PC-3 (cell line): ENCODE data around the gene MEPCE. TPM values are rescaled to one million over a fixed set of nuclear protein-coding genes. Genes with fewer than 3 reads are reported as not detected.

ENCODE experiments used
- ATAC-seq: fragments of 200-7000 bp; cut with Tn5 transposase; 2 replicates; pipeline ENCODE4 v1.9.1; 2020; ENCODE audit warnings: mild to moderate bottlenecking, moderate library complexity
- BruUV-seq: library from RNA; stranded (reverse); fragments of 400-500 nt; replicated peaks from 2 replicates; lab custom pipeline; 2021; lab: Mats Ljungman, UMichigan
- CTCF ChIA-PET: fragments of 300-600 bp; sonication (Branson Sonifier 250); formaldehyde crosslinking; loops from one replicate; lab custom pipeline; 2022; ENCODE audit warnings: antibody characterized with exemption; lab: Charles Lee
- POLR2A ChIA-PET: fragments of 300-600 bp; sonication (Branson Sonifier 250); formaldehyde crosslinking; loops from one replicate; lab custom pipeline; 2022; ENCODE audit warnings: antibody characterized with exemption; ENCODE audit not compliant: unreplicated experiment; lab: Charles Lee
- DNase-seq: peaks from one replicate; pipeline ENCODE4 v3.0.0-alpha.2; 2015
- H2AFZ ChIP-seq: fragments of 300-600 bp; sonication (generic); 2 replicates; pipeline ENCODE4 v1.6.0; 2016; ENCODE audit warnings: antibody characterized with exemption, low read length
- H3F3A ChIP-seq: fragments of 300-600 bp; sonication (generic); one replicate; pipeline ENCODE4 v1.6.0; 2017; ENCODE audit warnings: antibody characterized with exemption, low read length, control low read depth, mild to moderate bottlenecking; ENCODE audit not compliant: unreplicated experiment
- H3K27ac ChIP-seq: fragments of 300-600 bp; sonication (generic); 2 replicates; pipeline ENCODE4 v1.5.1; 2016; ENCODE audit warnings: mild to moderate bottlenecking, low read length
- H3K27me3 ChIP-seq: fragments of 300-600 bp; sonication (generic); 2 replicates; pipeline ENCODE4 v1.6.1; 2016; ENCODE audit warnings: low read length, mixed read lengths
- H3K36me3 ChIP-seq: fragments of 300-600 bp; sonication (generic); 2 replicates; pipeline ENCODE4 v1.6.1; 2016; ENCODE audit warnings: low read depth, mixed run types, low read length, mixed read lengths
- H3K4me1 ChIP-seq: fragments of 300-600 bp; sonication (generic); 2 replicates; pipeline ENCODE4 v1.5.1; 2016; ENCODE audit warnings: low read length; ENCODE audit not compliant: insufficient read depth
- H3K4me2 ChIP-seq: fragments of 300-600 bp; sonication (generic); 2 replicates; pipeline ENCODE4 v1.6.0; 2016; ENCODE audit warnings: low read length
- H3K4me3 ChIP-seq: fragments of 300-600 bp; sonication (generic); 2 replicates; pipeline ENCODE4 v1.5.1; 2016; ENCODE audit warnings: mild to moderate bottlenecking, low read length, mixed read lengths
- H3K79me2 ChIP-seq: fragments of 300-600 bp; sonication (generic); 2 replicates; pipeline ENCODE4 v1.6.1; 2017; ENCODE audit warnings: low read length, mixed read lengths
- H3K9ac ChIP-seq: fragments of 300-600 bp; sonication (generic); 2 replicates; pipeline ENCODE4 v1.6.0; 2016; ENCODE audit warnings: mild to moderate bottlenecking, low read length
- H3K9me2 ChIP-seq: fragments of 300-600 bp; sonication (generic); replicated peaks from 2 replicates; pipeline ENCODE4 v1.6.1; 2016; ENCODE audit warnings: mixed run types, low read length, mixed read lengths
- H3K9me3 ChIP-seq: fragments of 300-600 bp; sonication (generic); 2 replicates; pipeline ENCODE4 v1.6.1; 2016; ENCODE audit warnings: low read length, mixed read lengths
- H4K20me1 ChIP-seq: fragments of 300-600 bp; sonication (generic); 2 replicates; pipeline ENCODE4 v1.6.1; 2016; ENCODE audit warnings: low read length, mixed read lengths
- CTCF ChIP-seq: fragments of 300-600 bp; sonication (generic); conservative IDR thresholded peaks from 2 replicates; pipeline ENCODE4 v1.5.1; 2017; ENCODE audit warnings: antibody characterized with exemption, low read depth, mild to moderate bottlenecking, low read length
- EZH2 ChIP-seq: fragments of 300-600 bp; sonication (generic); IDR thresholded peaks from one replicate; pipeline ENCODE4 v1.6.1; 2017; ENCODE audit warnings: antibody characterized with exemption, mild to moderate bottlenecking, low read length; ENCODE audit not compliant: unreplicated experiment
- EZH2phosphoT487 ChIP-seq: fragments of 300-600 bp; sonication (generic); IDR thresholded peaks from 2 replicates; pipeline ENCODE4 v1.6.1; 2018; ENCODE audit warnings: mild to moderate bottlenecking, antibody characterized with exemption, low read length, borderline replicate concordance
- intact Hi-C: fragments of 100-400 bp; cut with micrococcal nuclease; formaldehyde crosslinking; loops from 2 replicates; pipeline ENCODE4 v1.9.0; 2023
- total RNA-seq: library from RNA; depleted of rRNA; stranded (reverse); fragments of >200 nt; gene quantifications from 2 replicates; pipeline ENCODE4 v1.2.3, GENCODE V29; 2014

The MEPCE gene
- total RNA-seq, 1 experiment from 2014 or later: 36.0 TPM

DNA sequence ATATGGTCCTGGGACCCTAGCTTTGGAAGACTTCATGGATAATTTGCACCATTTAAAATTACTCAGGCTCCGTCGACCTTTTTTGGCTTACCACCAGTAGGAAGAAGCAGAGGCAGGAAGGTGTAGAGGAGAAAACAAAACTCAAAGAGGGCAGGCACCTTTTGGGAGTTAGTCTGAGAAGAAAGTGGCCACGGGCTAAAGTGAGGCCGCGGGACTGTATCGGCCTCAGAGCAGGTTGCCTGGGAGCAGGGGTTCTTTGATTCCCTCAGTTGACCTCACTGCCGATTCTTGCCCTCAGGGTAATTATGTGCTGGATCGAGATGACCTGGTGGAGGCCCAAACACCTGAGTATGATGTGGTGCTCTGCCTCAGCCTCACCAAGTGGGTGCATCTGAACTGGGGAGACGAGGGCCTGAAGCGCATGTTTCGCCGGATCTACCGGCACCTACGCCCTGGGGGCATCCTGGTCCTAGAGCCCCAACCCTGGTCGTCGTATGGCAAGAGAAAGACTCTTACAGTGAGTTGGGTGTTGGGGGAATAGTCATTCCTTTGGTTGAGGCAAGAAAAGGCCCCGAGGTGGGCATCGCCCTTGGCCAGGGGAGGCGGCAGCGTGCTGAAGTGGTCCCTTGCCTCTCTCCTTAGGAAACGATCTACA, 3.1 kb downstream of the MEPCE start:
- no peaks in the 10 kb centered on the region for H3K9me2 ChIP-seq
- TF ChIP-seq EZH2 (no peak), CTCF (no peak), EZH2phosphoT487 (no peak)
- POLR2A ChIA-PET: no interaction called here
- peak overlapping the region; percentile 95; the same call in 1 of the 2 replicates for H3K4me2 ChIP-seq
- H3K79me2 ChIP-seq: peaks cover 67% of the 10 kb centered on the region
- peak overlapping the region; percentile 80; the same call in 1 of the 2 replicates for H3K4me3 ChIP-seq
- intact Hi-C loops: no loop called here
- no peaks in the 10 kb centered on the region for H3K9me3 ChIP-seq
- H3K4me1 ChIP-seq: peaks cover 34% of the 10 kb centered on the region
- H2AFZ ChIP-seq: no peak overlapping the region
- H3K36me3 ChIP-seq: peaks cover 22% of the 10 kb centered on the region
- BruUV-seq: no TSS peak
- ATAC-seq (no peak), DNase-seq (no peak)
- CTCF ChIA-PET: no interaction called here
- no peak overlapping the region for H3K27ac ChIP-seq
- H3F3A ChIP-seq: peaks cover 9% of the 10 kb centered on the region
- no peaks in the 10 kb centered on the region for H4K20me1 ChIP-seq
- no peak overlapping the region for H3K9ac ChIP-seq
- no peaks in the 10 kb centered on the region for H3K27me3 ChIP-seq

GRCh38 chr7:100433276-100433591, 3.6 kb downstream of the MEPCE start:
- H3K9ac ChIP-seq: no peak overlapping the region
- DNase-seq: no peak
- ChIA-PET CTCF (no interaction called here), POLR2A (no interaction called here)
- H3K4me2 ChIP-seq: no peak overlapping the region
- H3K27me3 ChIP-seq: no peaks in the 10 kb centered on the region
- peaks cover 22% of the 10 kb centered on the region for H3K36me3 ChIP-seq
- peaks cover 34% of the 10 kb centered on the region for H3K4me1 ChIP-seq
- H4K20me1 ChIP-seq: no peaks in the 10 kb centered on the region
- intact Hi-C loops: no loop called here
- no peak overlapping the region for H2AFZ ChIP-seq
- H3K9me2 ChIP-seq: no peaks in the 10 kb centered on the region
- no peak for ATAC-seq
- no peak overlapping the region for H3K27ac ChIP-seq
- H3K79me2 ChIP-seq: peaks cover 67% of the 10 kb centered on the region
- H3K4me3 ChIP-seq: no peak overlapping the region
- TF ChIP-seq EZH2phosphoT487 (no peak), CTCF (no peak), EZH2 (no peak)
- H3F3A ChIP-seq: peaks cover 9% of the 10 kb centered on the region
- no TSS peak for BruUV-seq
- no peaks in the 10 kb centered on the region for H3K9me3 ChIP-seq

GRCh38 chr7:100433592-100434296, 4.1 kb downstream of the MEPCE start:
- H3F3A ChIP-seq: peaks cover 9% of the 10 kb centered on the region
- DNase-seq (no peak), ATAC-seq (no peak)
- H3K4me1 ChIP-seq: peaks cover 34% of the 10 kb centered on the region
- no TSS peak for BruUV-seq
- no peaks in the 10 kb centered on the region for H3K9me2 ChIP-seq
- H3K9ac ChIP-seq: no peak overlapping the region
- H3K79me2 ChIP-seq: peaks cover 67% of the 10 kb centered on the region
- peak overlapping the region; percentile 97; the same call in 1 of the 2 replicates for H3K4me2 ChIP-seq
- intact Hi-C loops: no loop called here
- H3K27ac ChIP-seq: no peak overlapping the region
- ChIA-PET CTCF (no interaction called here), POLR2A (interaction anchor here (0.6 kb wide), 1 partner anchor 151 kb away, joined by 3 read pairs; no protein-coding TSS in a partner anchor)
- no peaks in the 10 kb centered on the region for H3K9me3 ChIP-seq
- no peak overlapping the region for H2AFZ ChIP-seq
- H3K4me3 ChIP-seq: no peak overlapping the region
- H4K20me1 ChIP-seq: no peaks in the 10 kb centered on the region
- H3K27me3 ChIP-seq: no peaks in the 10 kb centered on the region
- TF ChIP-seq EZH2: no peak
- TF ChIP-seq CTCF: no peak
- TF ChIP-seq EZH2phosphoT487: no peak
- peaks cover 22% of the 10 kb centered on the region for H3K36me3 ChIP-seq
